HepG2 (cell line): Measurements from ENCODE around the gene ACADSB. TPM values are rescaled to one million over a fixed set of nuclear protein-coding genes. Genes with fewer than 3 reads are reported as not detected.

Experiments used
- ATAC-seq: fragments of 200-7000 bp; cut with Tn5 transposase; 3 replicates; pipeline ENCODE4 v1.9.1; 2020; ENCODE audit warnings: mild to moderate bottlenecking, moderate library complexity
- BruUV-seq: library from RNA; stranded (reverse); fragments of 400-500 nt; replicated peaks from 2 replicates; lab custom pipeline; 2021; lab: Mats Ljungman, UMichigan
- CTCF ChIA-PET: fragments of 300-600 bp; formaldehyde crosslinking; extraction: SDS; loops from one replicate; lab custom pipeline; 2021; ENCODE audit warnings: low total read pairs, inconsistent platforms, low intra/inter-chr PET ratio; lab: Yijun Ruan, JAX
- POLR2A ChIA-PET: fragments of 350-600 bp; sonication (Branson Sonifier 250); formaldehyde crosslinking; loops from one replicate; lab custom pipeline; 2020; ENCODE audit warnings: antibody characterized with exemption, inconsistent platforms; lab: Yijun Ruan, JAX
- DNase-seq: peaks from one replicate; pipeline ENCODE4 v3.0.0-alpha.2; 2015; ENCODE audit warnings: low spot score
- FAIRE-seq: peaks from 3 replicates; lab custom pipeline; 2011; peaks lifted over from hg19 to GRCh38; lab: Jason Lieb, UNC
- H2AFZ ChIP-seq: one replicate; pipeline ENCODE4 v1.6.1; 2011; ENCODE audit warnings: low read length, inconsistent platforms
- H3K27ac ChIP-seq: fragments of 300-600 bp; 3 replicates; pipeline ENCODE4 v1.8.0; 2011; ENCODE audit warnings: mixed run types, mild to moderate bottlenecking, mixed read lengths, low read length, inconsistent platforms; ENCODE audit not compliant: insufficient read depth; ENCODE audit errors: extremely low read length
- H3K27me3 ChIP-seq, 2 experiments: fragments of 200-600 bp in 1 of 2; 2 replicates in 1 of 2; 3 replicates in 1 of 2; pipeline versions ENCODE4 v1.6.0 to v1.8.0; 2011; ENCODE audit warnings: low read length in 2 of 2, mild to moderate bottlenecking in 2 of 2, moderate library complexity in 2 of 2, inconsistent platforms in 1 of 2; ENCODE audit not compliant: insufficient read depth in 2 of 2, control insufficient read depth in 1 of 2
- H3K36me3 ChIP-seq, 2 experiments: fragments of 200-600 bp in 1 of 2; replicated peaks in 1 of 2; 2 replicates in 1 of 2; 3 replicates in 1 of 2; pipeline versions ENCODE4 v1.5.1 to v1.8.0; 2011; ENCODE audit warnings: low read length in 2 of 2, inconsistent platforms in 1 of 2; ENCODE audit not compliant: insufficient read depth in 2 of 2, control insufficient read depth in 1 of 2
- H3K4me1 ChIP-seq: 2 replicates; pipeline ENCODE4 v1.5.1; 2012; ENCODE audit warnings: low read length, inconsistent platforms; ENCODE audit not compliant: insufficient read depth
- H3K4me2 ChIP-seq: 2 replicates; pipeline ENCODE4 v1.6.0; 2011; ENCODE audit warnings: low read depth, low read length, inconsistent platforms
- H3K4me3 ChIP-seq, 3 experiments: fragments of 200-600 bp in 1 of 3; sonication (generic), shearing (Covaris generic) in 1 of 3; replicated peaks in 1 of 3; 2 replicates each; pipeline ENCODE4 v1.5.1; 2011 to 2016; ENCODE audit warnings: low read length in 3 of 3, inconsistent platforms in 2 of 3, low read depth in 2 of 3, mild to moderate bottlenecking in 2 of 3, control low read depth in 1 of 3, mixed read lengths in 1 of 3; ENCODE audit not compliant: insufficient read depth in 1 of 3
- H3K79me2 ChIP-seq: one replicate; pipeline ENCODE4 v1.6.1; 2011; ENCODE audit warnings: low read length, inconsistent platforms; ENCODE audit not compliant: insufficient read depth
- H3K9ac ChIP-seq: 2 replicates; pipeline ENCODE4 v1.6.0; 2011; ENCODE audit warnings: mild to moderate bottlenecking, low read depth, low read length, inconsistent platforms; ENCODE audit not compliant: insufficient read depth
- H3K9me3 ChIP-seq: 2 replicates; pipeline ENCODE4 v1.5.1; 2012; ENCODE audit warnings: mild to moderate bottlenecking, low read length
- H4K20me1 ChIP-seq: 2 replicates; pipeline ENCODE4 v1.6.0; 2011; ENCODE audit warnings: inconsistent platforms, mild to moderate bottlenecking, low read length, moderate library complexity; ENCODE audit not compliant: insufficient read depth
- ATAD3A ChIP-seq: sonication (generic); formaldehyde crosslinking; IDR thresholded peaks from 2 replicates; pipeline ENCODE4 v1.4.0; 2020; ENCODE audit warnings: missing genetic modification reagents
- CREM ChIP-seq, 2 experiments: sonication (generic) in 1 of 2; formaldehyde crosslinking in 1 of 2; IDR thresholded peaks; 2 replicates each; pipeline versions ENCODE4 v1.4.0 to v1.6.1; 2016 to 2020; ENCODE audit warnings: antibody characterized with exemption in 1 of 2, mild to moderate bottlenecking in 1 of 2, missing genetic modification reagents in 1 of 2
- DPF2 ChIP-seq: sonication (generic); formaldehyde crosslinking; IDR thresholded peaks from 2 replicates; pipeline ENCODE4 v1.4.0; 2020; ENCODE audit warnings: mild to moderate bottlenecking, low read depth, missing genetic modification reagents, borderline replicate concordance
- ETV5 ChIP-seq: IDR thresholded peaks from 2 replicates; pipeline ENCODE4 v1.6.1; 2018; ENCODE audit warnings: missing biosample characterization, missing genetic modification reagents, inconsistent platforms, borderline replicate concordance
- ETV6 ChIP-seq: sonication (generic); formaldehyde crosslinking; conservative IDR thresholded peaks from 2 replicates; pipeline ENCODE4 v1.4.0; 2020; ENCODE audit warnings: missing genetic modification reagents
- FOXO4 ChIP-seq: sonication (generic); formaldehyde crosslinking; conservative IDR thresholded peaks from 2 replicates; pipeline ENCODE4 v1.8.1; 2023; ENCODE audit warnings: missing genetic modification reagents
- GABPA ChIP-seq, 2 experiments: IDR thresholded peaks; 2 replicates each; pipeline ENCODE4 v1.6.1; 2011 to 2016; ENCODE audit warnings: low read depth in 2 of 2, low read length in 1 of 2, missing biosample characterization in 1 of 2, missing genetic modification characterization in 1 of 2
- GFI1 ChIP-seq: sonication (generic); formaldehyde crosslinking; IDR thresholded peaks from 2 replicates; pipeline ENCODE4 v1.5.0; 2020; ENCODE audit warnings: missing genetic modification reagents, mild to moderate bottlenecking, borderline replicate concordance
- HMG20A ChIP-seq: IDR thresholded peaks from 2 replicates; pipeline ENCODE4 v1.6.1; 2016; ENCODE audit warnings: borderline replicate concordance
- MIXL1 ChIP-seq: IDR thresholded peaks from 2 replicates; pipeline ENCODE4 v1.6.1; 2016
- RAD21 ChIP-seq: fragments of 450-650 bp; formaldehyde crosslinking; IDR thresholded peaks from 2 replicates; pipeline ENCODE4 v1.5.0; 2020; ENCODE audit warnings: mild to moderate bottlenecking
- SRSF4 ChIP-seq: fragments of 200-400 bp; formaldehyde crosslinking; IDR thresholded peaks from one replicate; pipeline ENCODE4 v1.6.1; 2018; ENCODE audit warnings: mild to moderate bottlenecking, low read depth, low read length, moderate library complexity; ENCODE audit not compliant: poor library complexity, severe bottlenecking
- XRCC5 ChIP-seq: fragments of 200-400 bp; formaldehyde crosslinking; optimal IDR thresholded peaks from 2 replicates; pipeline ENCODE3; 2017; ENCODE audit warnings: mild to moderate bottlenecking, low read length
- ZBTB7A ChIP-seq: sonication (generic); formaldehyde crosslinking; IDR thresholded peaks from 2 replicates; pipeline ENCODE4 v1.8.0; 2022; ENCODE audit warnings: mild to moderate bottlenecking, missing genetic modification reagents
- ZMYM3 ChIP-seq: sonication (generic); formaldehyde crosslinking; IDR thresholded peaks from 2 replicates; pipeline ENCODE4 v1.5.1; 2020; ENCODE audit warnings: mild to moderate bottlenecking, missing genetic modification reagents
- ZNF746 ChIP-seq: sonication (generic); formaldehyde crosslinking; IDR thresholded peaks from 2 replicates; pipeline ENCODE4 v1.8.0; 2022; ENCODE audit warnings: mild to moderate bottlenecking, missing genetic modification reagents
- WGBS: methylation state at CpG from one replicate; pipeline ENCODE4 v1.1.6; 2017; ENCODE audit warnings: low lambda C conversion rate; 5-methylcytosine and 5-hydroxymethylcytosine counted together
- in situ Hi-C: cut with HindIII; loops from 2 replicates; pipeline ENCODE4 v1.10.0; 2017; ENCODE audit warnings: low pct_unique_long_range_greater_than_20kb; ENCODE audit not compliant: extremely low pct_ligation_motif_present
- intact Hi-C: fragments of 100-400 bp; cut with micrococcal nuclease; formaldehyde crosslinking; loops from one replicate; pipeline ENCODE4 v1.10.0; 2022; ENCODE audit not compliant: unreplicated experiment
- polyA plus RNA-seq, 8 experiments: library from polyadenylated mRNA; depleted of rRNA in 3 of 8; stranded (reverse) in 7 of 8; unstranded in 1 of 8; fragments of >200 nt; fragmentation: Illumina TruSeq in 4 of 8; extraction: Trizol in 4 of 8; gene quantifications; 2 replicates each; pipeline versions ENCODE4 v1.2.1 to v1.2.3, GENCODE V29; 2011 to 2016; ENCODE audit warnings: low read depth in 4 of 8, missing spikeins in 1 of 8, mixed read lengths in 1 of 8; ENCODE audit not compliant: insufficient read depth in 1 of 8
- total RNA-seq, 5 experiments: library from RNA; depleted of rRNA; stranded (reverse); fragments of >200 nt; fragmentation: Illumina TruSeq; extraction: Trizol; gene quantifications; 2 replicates each; pipeline ENCODE4 v1.2.3, GENCODE V29; 2016; ENCODE audit warnings: low read depth in 1 of 5

Gene ACADSB
- total and polyA plus RNA-seq, 2 of the 13 experiments (the other 11 are each of a cell fraction or from before 2014, with no cell fraction given): 80.0 to 87.6 TPM

GRCh38 chr10:123042708-123043408, 34.1 kb downstream of the ACADSB start:
- Histone ChIP-seq H3K4me3 (no peak overlapping the region), H3K9ac (no peak overlapping the region), H3K9me3 (no peaks in the 10 kb centered on the region), H4K20me1 (no peaks in the 10 kb centered on the region), H3K4me2 (no peak overlapping the region), H3K27me3 (no peaks in the 10 kb centered on the region), H3K4me1 (peaks cover 18% of the 10 kb centered on the region), H2AFZ (no peak overlapping the region), H3K27ac (peak overlapping the region; percentile 18), H3K36me3 (peaks cover 20 to 60% of the 10 kb centered on the region in 2 experiments), H3K79me2 (no peaks in the 10 kb centered on the region)
- DNase-seq: no peak
- TSS peak; percentile 25 for BruUV-seq
- POLR2A ChIA-PET: no interaction called here
- in situ Hi-C loops: loop anchor here (10.0 kb wide), 2 partner anchors 342 to 522 kb away; no protein-coding TSS in a partner anchor
- peak; percentile 19; the same call in 1 of the 3 replicates for ATAC-seq
- TF ChIP-seq GABPA (IDR thresholded peaks at IDR 0.05; ENCODE audit: low read depth, low read length) (no peak), GABPA (CRISPR knock-in tag; IDR thresholded peaks at IDR 0.05; ENCODE audit: low read depth) (peak; percentile 22; the same call in 1 of the 2 replicates), CREM (IDR thresholded peaks at IDR 0.05) (0 out of 2 replicates have a peak, but pooled peaks have one; percentile 13), CREM (CRISPR knock-in tag; IDR thresholded peaks at IDR 0.05) (no peak), ETV6 (no peak)
- FAIRE-seq: no peak
- intact Hi-C loops: loop anchor here (2.0 to 5.0 kb wide), 2 partner anchors 90 to 339 kb away; no protein-coding TSS in a partner anchor
- CTCF ChIA-PET: interaction anchor here (1.0 to 2.0 kb wide), 2 partner anchors 517 to 518 kb away, joined by 3 to 15 read pairs; no protein-coding TSS in a partner anchor
- 86% methylated on average over 12 of the region's 12 CpGs for WGBS

GRCh38 chr10:123043409-123043925, 34.7 kb downstream of the ACADSB start:
- no peaks in the 10 kb centered on the region for H3K79me2 ChIP-seq
- no peak overlapping the region for H3K9ac ChIP-seq
- peaks cover 23 to 62% of the 10 kb centered on the region in 2 experiments for H3K36me3 ChIP-seq
- peaks cover 18% of the 10 kb centered on the region for H3K4me1 ChIP-seq
- FAIRE-seq (peak; percentile 79), DNase-seq (peak; percentile 71), ATAC-seq (peak; percentile 94)
- ChIA-PET POLR2A (no interaction called here), CTCF (interaction anchor here (0.8 to 2.0 kb wide), 3 partner anchors 90 to 517 kb away, joined by 3 to 15 read pairs (median 4); no protein-coding TSS in a partner anchor)
- BruUV-seq: no TSS peak
- WGBS: 23% methylated on average over 5 of the region's 5 CpGs
- in situ Hi-C loops (loop anchor here (10.0 kb wide), 2 partner anchors 341 to 521 kb away; no protein-coding TSS in a partner anchor), intact Hi-C loops (loop anchor here (2.0 to 5.0 kb wide), 2 partner anchors 89 to 339 kb away; no protein-coding TSS in a partner anchor)
- H4K20me1 ChIP-seq: no peaks in the 10 kb centered on the region
- H3K27me3 ChIP-seq: no peaks in the 10 kb centered on the region
- no peak overlapping the region for H3K27ac ChIP-seq
- H3K9me3 ChIP-seq: no peaks in the 10 kb centered on the region
- no peak overlapping the region for H3K4me2 ChIP-seq
- H3K4me3 ChIP-seq: no peak overlapping the region
- no peak overlapping the region for H2AFZ ChIP-seq
- TF ChIP-seq FOXO4 (no peak), HMG20A (CRISPR knock-in tag) (no peak), DPF2 (CRISPR knock-in tag) (no peak), RAD21 (CRISPR knock-in tag) (peak; percentile 76), ZBTB7A (CRISPR knock-in tag) (no peak), ZMYM3 (no peak), XRCC5 (peak; percentile 23), ZNF746 (CRISPR knock-in tag) (no peak), SRSF4 (no peak), ATAD3A (no peak), ETV5 (CRISPR knock-in tag) (0 out of 2 replicates have a peak, but pooled peaks have one; percentile 16), GFI1 (no peak), MIXL1 (CRISPR knock-in tag) (0 out of 2 replicates have a peak, but pooled peaks have one; percentile 20)
